GM21526 (cell line): Measurements from ENCODE around the gene CHN2.

ENCODE experiments used
- ATAC-seq: cut with Tn5 transposase; IDR thresholded peaks from one replicate; pipeline ENCODE4 v1.9.1; 2021; ENCODE audit warnings: moderate library complexity; ENCODE audit not compliant: unreplicated experiment, low FRiP score

CHN2 gene

GRCh38 chr7:29480934-29481651, 286.5 kb downstream of the CHN2 start:
- ATAC-seq, result no peak

DNA sequence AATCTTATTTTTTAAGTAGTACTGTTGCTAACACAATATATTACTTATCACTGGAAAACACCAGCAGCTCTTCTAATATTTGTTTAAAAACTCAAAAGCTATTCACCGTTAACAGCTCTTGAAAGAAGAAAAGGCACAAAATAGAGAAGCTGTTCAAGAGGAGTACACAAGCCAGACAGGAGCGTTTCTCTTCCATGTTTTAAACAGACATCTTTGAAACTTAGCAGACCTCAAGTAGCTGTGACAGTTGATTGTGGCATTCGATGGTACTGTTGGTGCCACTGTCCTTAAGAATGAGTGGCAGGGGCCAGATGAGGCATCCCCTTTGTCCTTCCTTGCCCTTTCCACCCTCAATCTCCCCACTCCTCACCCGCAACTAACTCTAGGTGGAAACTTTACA, 287.5 kb downstream of the CHN2 start:
- no peak for ATAC-seq

DNA sequence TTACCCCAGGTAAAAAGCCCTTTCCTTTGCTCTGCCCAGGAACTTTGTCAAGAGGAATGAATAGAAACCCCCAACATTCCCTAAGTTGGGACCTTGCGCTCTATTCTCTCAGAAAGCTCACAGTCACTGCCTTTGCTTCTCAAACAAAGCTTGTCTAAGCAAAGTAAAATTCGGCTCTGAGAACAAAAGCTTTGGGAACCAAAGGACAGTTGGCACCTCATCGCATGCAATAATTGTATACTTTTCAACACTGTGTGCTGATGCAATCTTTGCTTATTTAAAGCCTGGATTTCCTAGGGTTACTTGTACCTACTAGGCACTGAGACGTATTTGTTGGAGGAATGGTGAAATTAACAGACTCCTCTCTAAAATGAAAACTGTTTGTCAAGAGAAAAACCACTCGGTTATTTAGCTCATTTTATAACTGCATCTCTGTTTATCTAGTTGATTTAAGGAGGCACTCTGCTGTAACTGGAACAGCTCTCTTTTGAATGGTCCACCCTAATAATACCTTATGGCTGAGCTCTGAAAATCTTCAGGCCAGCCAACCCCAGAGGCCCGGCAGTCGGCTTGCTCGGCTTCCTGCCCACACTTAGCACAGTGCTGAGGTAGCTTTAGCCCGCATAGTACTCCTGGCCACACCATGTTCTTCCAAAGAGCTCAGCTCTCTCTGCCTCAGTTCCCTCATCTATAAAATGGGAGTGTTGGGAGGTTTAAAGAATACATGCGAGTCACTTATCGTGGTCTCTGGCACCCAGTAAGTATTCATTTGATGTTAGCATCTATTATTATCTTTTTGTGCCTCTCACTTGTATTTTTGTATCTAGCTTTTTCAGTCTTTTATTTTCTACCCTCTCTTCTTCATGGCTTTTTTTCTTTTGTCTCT, 288.9 kb downstream of the CHN2 start:
- ATAC-seq, result no peak

DNA sequence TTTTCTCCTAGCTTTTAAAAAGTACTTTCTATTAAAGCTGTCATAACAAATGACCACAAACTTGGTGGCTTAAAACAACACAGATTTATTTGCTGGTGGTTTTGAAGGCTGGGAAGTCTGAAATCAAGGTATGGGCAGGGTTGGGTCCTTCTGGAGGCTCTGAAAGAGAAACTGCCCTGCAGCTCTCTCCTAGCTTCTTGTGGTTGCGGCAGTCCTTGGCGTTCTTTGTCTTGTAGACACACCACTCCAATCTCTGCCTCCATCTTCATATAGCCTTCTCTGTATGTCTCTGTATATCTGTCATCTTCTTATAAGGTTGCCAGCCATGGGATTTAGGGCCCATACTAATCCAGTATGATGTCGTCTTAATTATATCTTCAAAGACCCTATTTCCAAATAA, 289.7 kb downstream of the CHN2 start:
- no peak for ATAC-seq

DNA sequence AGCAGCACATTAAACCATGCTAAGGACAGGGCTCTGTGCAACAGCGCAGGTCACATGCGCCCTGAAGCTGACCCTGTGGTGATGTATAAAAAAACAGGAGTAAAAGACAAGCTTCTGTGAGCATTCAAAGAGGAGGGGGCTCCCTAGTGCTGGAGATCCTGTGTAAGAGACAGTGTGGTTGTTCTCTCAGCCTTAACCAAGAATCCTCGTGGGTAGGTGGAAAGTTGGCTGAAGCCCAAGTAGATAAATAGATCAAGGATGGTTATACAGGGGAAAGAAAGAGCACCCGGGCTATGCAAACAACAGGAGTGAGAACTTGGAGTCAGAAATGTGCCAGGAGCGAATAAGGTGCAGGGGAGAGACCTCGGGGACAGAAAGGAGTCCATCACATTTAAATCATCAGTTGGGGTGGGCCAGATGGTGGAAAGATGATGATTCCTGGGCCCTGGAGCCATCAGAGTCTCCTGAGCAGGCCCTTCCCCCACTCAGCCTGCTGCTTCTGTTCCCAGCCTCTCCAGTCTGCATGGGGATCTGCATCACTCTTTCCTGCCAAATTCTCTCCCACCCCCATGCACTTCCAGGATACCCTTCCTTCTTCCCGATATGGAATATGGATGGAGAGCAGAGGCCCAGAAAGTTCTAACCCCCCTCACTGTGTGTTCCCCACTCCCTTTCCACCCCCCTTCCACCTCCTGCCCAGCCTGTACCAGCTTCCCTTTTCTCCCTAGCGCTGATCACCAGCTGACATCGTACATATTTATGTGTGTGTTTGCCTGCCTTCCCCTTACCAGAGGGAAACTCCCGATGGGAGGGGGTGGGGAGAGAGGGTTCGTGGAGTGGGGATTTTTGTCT, 291.0 kb downstream of the CHN2 start:
- ATAC-seq, result no peak

GRCh38 chr7:29486191-29486700, 291.7 kb downstream of the CHN2 start:
- ATAC-seq, result no peak

DNA sequence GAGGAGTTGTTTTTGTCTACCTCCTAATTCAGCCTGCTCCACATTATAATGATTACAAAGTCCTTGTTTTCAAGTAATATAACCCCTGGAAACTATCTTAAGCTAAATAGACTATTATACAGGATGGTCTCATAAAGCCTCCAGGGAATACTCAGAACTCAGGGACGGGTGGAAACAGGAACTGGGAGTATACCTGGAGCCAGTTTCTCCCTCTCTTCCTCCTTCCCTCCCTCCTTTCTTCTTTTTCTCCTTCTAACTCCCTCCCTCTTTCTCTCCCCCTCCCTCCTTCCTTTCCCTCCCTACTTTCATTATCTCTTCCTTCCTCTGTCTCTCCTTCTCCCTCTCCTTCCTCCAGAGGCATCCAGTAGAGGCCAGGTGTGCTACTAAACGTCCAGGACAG, 292.8 kb downstream of the CHN2 start:
- ATAC-seq, result no peak

GRCh38 chr7:29488203-29488970, 293.8 kb downstream of the CHN2 start:
- ATAC-seq, result no peak

DNA sequence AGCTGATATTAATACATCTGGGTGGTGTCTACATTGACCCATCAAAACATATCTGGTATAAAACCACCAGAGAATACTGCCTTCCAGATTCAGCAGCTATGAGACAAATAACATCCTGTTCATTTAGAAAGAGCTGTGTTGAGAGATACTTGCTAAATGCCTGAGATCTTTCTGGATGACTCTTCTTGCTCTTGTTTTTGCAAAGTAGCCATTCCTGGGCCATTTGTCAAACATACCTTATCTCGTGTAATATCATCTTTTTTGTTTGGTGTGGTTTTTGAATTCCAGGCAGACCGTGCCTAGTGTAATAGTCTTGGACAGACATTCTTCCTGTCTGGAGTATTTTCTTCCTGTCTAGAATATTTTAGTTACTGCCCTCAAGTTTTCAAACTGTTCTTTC, 294.4 kb downstream of the CHN2 start:
- no peak for ATAC-seq

DNA sequence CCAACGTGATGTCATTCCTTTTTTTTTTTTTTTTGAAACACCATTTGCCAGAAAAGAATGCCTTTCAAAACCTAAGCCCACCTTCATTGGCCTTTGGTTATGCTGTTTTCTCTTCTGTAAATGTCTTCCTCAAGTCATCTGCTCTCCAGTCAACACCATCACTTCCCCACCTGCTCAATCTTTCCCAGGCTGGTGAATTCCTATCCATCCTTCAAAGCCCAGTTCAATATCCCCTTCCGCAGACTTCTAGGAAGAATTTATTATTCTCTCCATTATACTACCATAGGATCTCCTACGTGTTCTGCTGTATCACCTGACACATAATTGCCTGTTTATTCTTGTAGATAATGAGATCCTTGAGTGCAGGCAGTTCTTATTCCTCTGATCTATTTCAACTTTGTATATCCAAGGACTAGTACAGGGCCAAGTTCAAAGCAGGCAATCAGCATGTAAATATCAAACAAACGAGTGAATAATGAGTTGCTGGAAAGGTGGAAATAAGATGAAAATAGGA, 295.6 kb downstream of the CHN2 start:
- no peak for ATAC-seq

DNA sequence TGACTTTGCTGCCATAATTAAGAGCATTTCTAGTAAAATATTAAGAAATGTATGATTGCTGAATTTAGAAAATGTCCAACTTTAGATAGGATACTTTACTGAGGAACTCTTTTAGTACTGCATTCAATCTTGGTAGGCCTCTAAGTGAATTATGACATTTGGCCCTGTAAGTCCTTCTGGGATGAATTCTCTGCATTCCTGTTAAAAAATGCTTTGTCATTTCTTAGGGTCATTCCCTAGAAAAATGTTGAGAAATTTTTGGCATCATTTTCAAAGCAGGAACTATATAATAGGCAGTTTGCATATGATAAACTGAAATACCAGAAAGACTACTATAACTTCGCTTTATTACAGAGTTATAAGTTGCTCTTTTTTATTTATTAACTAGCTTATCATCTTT, 299.8 kb downstream of the CHN2 start:
- no peak for ATAC-seq

GRCh38 chr7:29495653-29496052, 301.1 kb downstream of the CHN2 start:
- ATAC-seq, result no peak

DNA sequence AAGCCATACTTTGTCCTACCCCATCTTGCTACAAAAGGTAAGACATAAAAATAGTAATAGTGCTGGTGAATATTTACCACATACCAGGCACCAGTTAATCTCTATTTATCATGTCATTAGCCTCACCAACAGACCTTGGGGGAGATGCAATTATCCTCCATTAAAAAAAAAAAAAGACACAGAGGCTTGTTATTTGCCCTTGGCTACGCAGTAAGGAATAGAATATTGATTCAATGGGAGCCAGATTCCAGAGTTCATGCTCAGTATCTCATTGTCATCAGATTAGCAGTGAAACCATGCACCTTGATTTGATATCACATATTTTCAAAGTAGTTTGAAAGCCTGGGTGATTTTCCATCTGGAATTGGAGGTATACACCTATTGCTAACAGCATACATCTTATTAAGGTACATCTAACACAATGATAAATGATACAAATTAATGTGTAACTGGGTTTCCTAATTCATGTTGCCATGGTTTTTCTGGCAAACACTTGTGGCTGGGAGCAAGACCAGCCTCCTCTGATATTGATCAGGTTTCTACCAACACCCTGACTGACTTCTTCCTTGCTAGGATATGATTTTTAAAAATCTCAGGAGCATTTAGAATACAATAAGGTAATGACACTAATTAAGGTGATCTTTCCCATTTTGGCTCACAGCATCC, 301.9 kb downstream of the CHN2 start:
- no peak for ATAC-seq

DNA sequence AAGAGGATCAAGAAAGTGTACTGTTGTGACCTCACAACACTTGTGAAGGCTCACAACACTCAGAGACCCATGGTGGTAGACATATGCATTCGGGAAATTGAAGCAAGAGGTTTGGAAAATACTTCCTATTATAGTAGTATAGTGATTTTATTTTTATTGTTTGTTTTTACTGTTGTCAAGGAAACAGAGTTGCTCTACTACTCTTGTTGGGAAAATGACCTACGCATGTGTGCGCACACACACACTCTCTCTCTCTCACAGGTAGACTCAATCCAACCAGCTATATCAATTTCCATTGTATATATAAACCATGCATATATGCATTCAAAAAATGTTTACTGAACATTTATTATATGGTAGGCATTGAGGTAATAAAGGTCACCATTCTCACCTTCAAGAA, 305.4 kb downstream of the CHN2 start:
- ATAC-seq, result no peak

- no peak for ATAC-seq
These were observed 306.1 kb downstream of the CHN2 start for GRCh38 chr7:29500719-29501118.

DNA sequence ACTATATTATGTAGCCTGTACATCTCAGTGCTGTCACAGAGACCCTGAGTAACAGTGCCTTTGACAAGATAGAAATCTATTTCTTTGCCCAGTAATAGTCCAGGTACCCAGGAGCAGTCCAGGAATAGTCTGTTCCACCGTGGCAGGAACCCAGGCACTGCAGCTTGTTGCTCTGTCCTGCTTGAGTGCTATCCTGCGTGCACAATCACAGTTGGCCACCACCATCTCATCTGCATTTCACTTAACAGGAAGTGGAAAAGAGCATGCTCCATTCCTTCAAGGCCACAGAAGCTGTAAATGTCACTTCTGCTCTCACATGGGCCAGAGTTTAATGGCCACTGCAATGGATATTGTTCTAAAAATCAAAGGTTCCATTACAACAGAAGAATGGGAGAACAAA, 307.6 kb downstream of the CHN2 start:
- no peak for ATAC-seq

DNA sequence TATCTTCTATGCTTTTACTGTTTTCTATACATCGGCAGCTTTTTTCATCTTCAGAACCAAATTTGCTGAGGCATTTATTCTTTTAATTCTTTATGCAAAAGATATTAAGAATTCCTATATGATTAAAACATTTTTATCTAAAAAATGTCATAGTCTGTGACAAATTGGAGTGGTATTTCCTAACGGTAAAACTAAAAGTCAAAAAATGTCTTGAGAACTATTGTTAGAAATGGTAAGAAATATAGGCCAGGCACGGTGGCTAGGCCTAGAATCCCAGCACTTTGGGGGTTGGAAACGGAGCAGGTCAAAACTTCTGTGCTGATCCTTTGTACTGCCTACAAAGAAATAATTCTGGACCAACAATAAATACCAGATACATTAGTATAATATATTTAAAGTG, 311.4 kb downstream of the CHN2 start:
- ATAC-seq, result no peak

DNA sequence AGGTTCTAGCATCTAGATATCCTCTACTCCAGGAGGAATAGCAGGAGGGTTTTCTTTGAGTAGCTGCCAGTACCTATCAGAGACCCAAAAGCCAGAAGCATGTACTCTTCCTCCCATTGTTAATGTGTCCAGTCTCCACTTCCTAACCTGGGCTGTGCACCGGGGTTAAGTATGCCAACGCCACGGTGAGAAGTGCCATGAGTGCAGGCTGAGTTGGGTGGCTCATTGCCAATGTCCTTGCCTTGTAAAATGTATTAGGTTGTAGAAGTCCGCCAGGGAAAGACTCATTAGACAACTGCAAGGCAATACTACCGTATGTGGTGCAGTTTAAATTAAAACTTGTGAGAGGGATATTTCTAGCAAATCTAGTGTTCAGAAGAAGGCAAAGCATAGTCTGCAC, 314.0 kb downstream of the CHN2 start:
- ATAC-seq, result no peak

GRCh38 chr7:29510028-29510427, 315.5 kb downstream of the CHN2 start:
- ATAC-seq, result no peak
